ENCODE measurements around the gene VAPA.

- no peak for TF ChIP-seq CTCF (IDR thresholded peaks at IDR 0.05)
- no peak for TF ChIP-seq POLR2AphosphoS5 (IDR thresholded peaks at IDR 0.05)
- TF ChIP-seq POLR2A (IDR thresholded peaks at IDR 0.05) = no peak
- no peak for TF ChIP-seq EP300 (IDR thresholded peaks at IDR 0.05)
Observed at GRCh38 chr18:9877655-9878014, 36.2 kb upstream of the VAPA start.

Measured in suprapubic skin (tissue), 4 donors.